Liver (tissue), 9 donors: Measurements from ENCODE around the gene HSPA4L. TPM values are rescaled to one million over a fixed set of nuclear protein-coding genes. Genes with fewer than 3 reads are reported as not detected.
A peak's percentile ranks its signal among the peaks of the same experiment; 100 is the strongest.

Experiments used
- DNase-seq: peaks from one replicate; pipeline ENCODE4 v3.0.0-alpha.2; 2017; ENCODE audit warnings: low spot score
- H3K27ac ChIP-seq, 2 donors: one replicate each; pipeline ENCODE4 v1.7.0; 2013; ENCODE audit warnings: inconsistent platforms in 2 of 2, low read length in 2 of 2, control low read depth in 1 of 2, low read depth in 1 of 2, mild to moderate bottlenecking in 1 of 2
- H3K27me3 ChIP-seq, 4 donors: one replicate each; pipeline versions ENCODE4 v1.6.1 to v1.7.0; 2013; ENCODE audit warnings: low read length in 3 of 4, inconsistent platforms in 1 of 4, mild to moderate bottlenecking in 1 of 4, moderate library complexity in 1 of 4; ENCODE audit not compliant: control insufficient read depth in 4 of 4, insufficient read depth in 4 of 4
- H3K36me3 ChIP-seq, 4 donors: one replicate each; pipeline versions ENCODE4 v1.6.1 to v1.7.0; 2013; ENCODE audit warnings: low read length in 3 of 4, mild to moderate bottlenecking in 3 of 4, low read depth in 1 of 4, moderate library complexity in 1 of 4; ENCODE audit not compliant: control insufficient read depth in 4 of 4, insufficient read depth in 3 of 4
- H3K4me1 ChIP-seq, 4 donors: one replicate each; pipeline versions ENCODE4 v1.6.1 to v1.7.0; 2013; ENCODE audit warnings: low read length in 3 of 4, mild to moderate bottlenecking in 3 of 4, moderate library complexity in 1 of 4; ENCODE audit not compliant: control insufficient read depth in 4 of 4, insufficient read depth in 4 of 4
- H3K4me3 ChIP-seq, 3 donors: one replicate each; pipeline versions ENCODE4 v1.6.1 to v1.7.0; 2013; ENCODE audit warnings: low read length in 3 of 3, control low read depth in 1 of 3, low read depth in 1 of 3, mild to moderate bottlenecking in 1 of 3
- H3K9ac ChIP-seq, 2 donors: one replicate each; pipeline ENCODE4 v1.7.0; 2013; ENCODE audit warnings: low read length in 2 of 2, mild to moderate bottlenecking in 2 of 2, moderate library complexity in 2 of 2, control low read depth in 1 of 2, low read depth in 1 of 2
- H3K9me3 ChIP-seq, 4 donors: one replicate each; pipeline versions ENCODE4 v1.6.1 to v1.7.0; 2013; ENCODE audit warnings: low read length in 3 of 4; ENCODE audit not compliant: control insufficient read depth in 4 of 4
- CTCF ChIP-seq: fragments of 150-350 bp; IDR thresholded peaks from 2 replicates; pipeline ENCODE4 v1.5.1; 2017; ENCODE audit warnings: improper control_type of control experiment, low read depth, low read length; ENCODE audit not compliant: missing input control
- EGR1 ChIP-seq, 2 donors: IDR thresholded peaks; 2 replicates each; pipeline ENCODE4 v1.6.1; 2016 to 2018; ENCODE audit warnings: antibody characterized with exemption in 2 of 2, low read depth in 2 of 2
- FOXA1 ChIP-seq: IDR thresholded peaks from 2 replicates; pipeline ENCODE4 v1.6.1; 2016; ENCODE audit warnings: antibody characterized with exemption
- FOXA2 ChIP-seq: IDR thresholded peaks from 2 replicates; pipeline ENCODE4 v1.6.1; 2016; ENCODE audit warnings: antibody characterized with exemption
- HNF4A ChIP-seq, 2 donors: conservative IDR thresholded peaks; 2 replicates each; pipeline ENCODE4 v1.6.1; 2016; ENCODE audit warnings: antibody characterized with exemption in 2 of 2, mild to moderate bottlenecking in 2 of 2
- JUND ChIP-seq, 2 donors: IDR thresholded peaks; 2 replicates each; pipeline ENCODE4 v1.6.1; 2016; ENCODE audit warnings: antibody characterized with exemption in 2 of 2
- RAD21 ChIP-seq, 2 donors: IDR thresholded peaks; 2 replicates each; pipeline ENCODE4 v1.6.1; 2016; ENCODE audit warnings: antibody characterized with exemption in 2 of 2, mild to moderate bottlenecking in 2 of 2
- REST ChIP-seq: IDR thresholded peaks from 2 replicates; pipeline ENCODE4 v1.6.1; 2016; ENCODE audit warnings: antibody characterized with exemption, mild to moderate bottlenecking
- RXRA ChIP-seq, 2 donors: IDR thresholded peaks; 2 replicates each; pipeline ENCODE4 v1.6.1; 2017 to 2018; ENCODE audit warnings: antibody characterized with exemption in 2 of 2, mild to moderate bottlenecking in 1 of 2
- SP1 ChIP-seq: IDR thresholded peaks from 2 replicates; pipeline ENCODE4 v1.6.1; 2018; ENCODE audit warnings: antibody characterized with exemption, mild to moderate bottlenecking
- TAF1 ChIP-seq: conservative IDR thresholded peaks from 2 replicates; pipeline ENCODE4 v1.6.1; 2016; ENCODE audit warnings: antibody characterized with exemption, mild to moderate bottlenecking
- YY1 ChIP-seq: IDR thresholded peaks from 2 replicates; pipeline ENCODE4 v1.6.1; 2016; ENCODE audit warnings: antibody characterized with exemption, mild to moderate bottlenecking
- WGBS: extraction: QIAGEN DNeasy Blood & Tissue Kit; methylation state at CpG from one replicate; pipeline ENCODE4 v1.1.7; 2013; 5-methylcytosine and 5-hydroxymethylcytosine counted together
- polyA plus RNA-seq, 2 donors: library from polyadenylated mRNA; stranded (reverse) in 1 of 2; unstranded in 1 of 2; fragments of 200-250 nt in 1 of 2; fragments of >200 nt in 1 of 2; fragmentation: Nextera tagmentation in 1 of 2; extraction: Ambion mirVana in 1 of 2; gene quantifications; one replicate each; pipeline versions ENCODE4 v1.2.1 to v1.2.3, GENCODE V29; 2013 to 2015
- total RNA-seq, 2 donors: library from RNA; depleted of rRNA; stranded (reverse); fragments of >200 nt; gene quantifications; one replicate each; pipeline ENCODE4 v1.2.3, GENCODE V29; 2014
- TF ChIP-seq, protein P1 (sequence below): IDR thresholded peaks from 2 replicates; pipeline ENCODE4 v1.6.1; 2016; ENCODE audit warnings: antibody characterized with exemption
- TF ChIP-seq, protein P2 (sequence below): IDR thresholded peaks from 2 replicates; pipeline ENCODE4 v1.6.1; 2016; ENCODE audit warnings: antibody characterized with exemption
- TF ChIP-seq, protein P3 (sequence below): IDR thresholded peaks from 2 replicates; pipeline ENCODE4 v1.6.1; 2016; ENCODE audit warnings: antibody characterized with exemption
- donor health status: healthy.
- donor health status: healthy.
- donor health status: healthy.
- donor health status: healthy.
- donor health status: healthy.

The HSPA4L gene
- total and polyA plus RNA-seq, 4 donors = 1.6 to 5.3 (median 2.8) TPM

GRCh38 chr4:127783026-127783769 is 1.1 kb downstream of the HSPA4L start:
- peak in 1 of 2 donors; percentile 18 for TF ChIP-seq EGR1 (IDR thresholded peaks at IDR 0.05; ENCODE audit: low read depth in 2 of 2)
- peak in 1 of 2 donors; percentile 60 for TF ChIP-seq RXRA (IDR thresholded peaks at IDR 0.05)
- TF ChIP-seq FOXA2 = no peak
- no peak for TF ChIP-seq TAF1
- TF ChIP-seq, protein P1, sequence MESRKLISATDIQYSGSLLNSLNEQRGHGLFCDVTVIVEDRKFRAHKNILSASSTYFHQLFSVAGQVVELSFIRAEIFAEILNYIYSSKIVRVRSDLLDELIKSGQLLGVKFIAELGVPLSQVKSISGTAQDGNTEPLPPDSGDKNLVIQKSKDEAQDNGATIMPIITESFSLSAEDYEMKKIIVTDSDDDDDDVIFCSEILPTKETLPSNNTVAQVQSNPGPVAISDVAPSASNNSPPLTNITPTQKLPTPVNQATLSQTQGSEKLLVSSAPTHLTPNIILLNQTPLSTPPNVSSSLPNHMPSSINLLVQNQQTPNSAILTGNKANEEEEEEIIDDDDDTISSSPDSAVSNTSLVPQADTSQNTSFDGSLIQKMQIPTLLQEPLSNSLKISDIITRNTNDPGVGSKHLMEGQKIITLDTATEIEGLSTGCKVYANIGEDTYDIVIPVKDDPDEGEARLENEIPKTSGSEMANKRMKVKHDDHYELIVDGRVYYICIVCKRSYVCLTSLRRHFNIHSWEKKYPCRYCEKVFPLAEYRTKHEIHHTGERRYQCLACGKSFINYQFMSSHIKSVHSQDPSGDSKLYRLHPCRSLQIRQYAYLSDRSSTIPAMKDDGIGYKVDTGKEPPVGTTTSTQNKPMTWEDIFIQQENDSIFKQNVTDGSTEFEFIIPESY = no peak
- peak; percentile 86 for TF ChIP-seq YY1
- TF ChIP-seq SP1 = no peak
- peak in 1 of 2 donors; percentile 9 for TF ChIP-seq JUND (IDR thresholded peaks at IDR 0.05)
- TF ChIP-seq HNF4A (conservative IDR thresholded peaks at IDR 0.05) = peak; percentile 46 to 52
- no peak for TF ChIP-seq CTCF
- TF ChIP-seq, protein P2, sequence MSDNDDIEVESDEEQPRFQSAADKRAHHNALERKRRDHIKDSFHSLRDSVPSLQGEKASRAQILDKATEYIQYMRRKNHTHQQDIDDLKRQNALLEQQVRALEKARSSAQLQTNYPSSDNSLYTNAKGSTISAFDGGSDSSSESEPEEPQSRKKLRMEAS = no peak
- no peak for TF ChIP-seq RAD21 (IDR thresholded peaks at IDR 0.05)
- peak; percentile 76 for TF ChIP-seq REST
- TF ChIP-seq, protein P3, sequence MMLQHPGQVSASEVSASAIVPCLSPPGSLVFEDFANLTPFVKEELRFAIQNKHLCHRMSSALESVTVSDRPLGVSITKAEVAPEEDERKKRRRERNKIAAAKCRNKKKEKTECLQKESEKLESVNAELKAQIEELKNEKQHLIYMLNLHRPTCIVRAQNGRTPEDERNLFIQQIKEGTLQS = no peak
- no peak for TF ChIP-seq FOXA1
- peak overlapping the region; percentile 55 to 87 for H3K27ac ChIP-seq
- no peaks in the 10 kb centered on the region for H3K36me3 ChIP-seq
- DNase-seq = peak; percentile 44
- peak overlapping the region; percentile 21 to 34 for H3K9ac ChIP-seq
- no peaks in the 10 kb centered on the region for H3K9me3 ChIP-seq
- no peaks in the 10 kb centered on the region for H3K27me3 ChIP-seq
- 10% methylated on average over 25 of the region's 25 CpGs for WGBS
- peak overlapping the region; percentile 71 to 94 (median 73) for H3K4me3 ChIP-seq
- H3K4me1 ChIP-seq = peaks cover 0 to 10% (median 2%) of the 10 kb centered on the region in 4 donors
